Upper lobe of left lung (tissue), 4 donors: ENCODE measurements around the gene GMDS.

Source experiments
- EP300 ChIP-seq, 4 donors: sonication (generic); formaldehyde crosslinking; IDR thresholded peaks; one replicate each; pipeline ENCODE4 v1.5.1; 2017; ENCODE audit warnings: antibody characterized with exemption in 4 of 4, control low read depth in 2 of 4
- POLR2A ChIP-seq, 4 donors: fragments of 450-650 bp; IDR thresholded peaks; one replicate each; pipeline ENCODE4 v1.5.1; 2016 to 2017; ENCODE audit warnings: antibody characterized with exemption in 4 of 4, mild to moderate bottlenecking in 2 of 4
- POLR2AphosphoS5 ChIP-seq, 2 donors: sonication (generic); formaldehyde crosslinking; IDR thresholded peaks; one replicate each; pipeline ENCODE4 v1.5.1; 2017; ENCODE audit warnings: antibody characterized with exemption in 2 of 2
- TF ChIP-seq, protein P1 (sequence below), 6 experiments: fragments of 450-650 bp in 4 of 6; fragments of 200-600 bp in 2 of 6; sonication (generic) in 2 of 6; IDR thresholded peaks; one replicate each; pipeline ENCODE4 v1.5.1; 2016 to 2019; ENCODE audit warnings: antibody characterized with exemption in 6 of 6

DNA sequence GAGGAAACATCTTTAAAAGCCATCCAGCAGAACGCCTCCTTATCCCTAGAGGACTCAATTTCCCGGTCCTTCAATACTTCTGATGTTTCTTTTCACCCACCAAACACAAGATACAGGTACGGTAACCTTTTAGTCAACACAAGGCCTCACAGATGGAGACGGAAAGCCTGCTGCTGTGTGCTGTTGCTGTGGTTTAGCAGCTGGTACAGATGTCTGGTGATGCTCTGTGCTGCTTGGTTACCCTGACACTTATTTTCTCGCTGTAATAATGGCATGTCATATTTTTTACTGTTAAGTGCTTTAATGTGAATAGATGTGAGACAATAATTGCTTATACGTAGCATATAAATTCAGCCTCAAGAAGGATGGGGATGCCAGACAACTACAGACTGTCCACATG, 25.3 kb downstream of the GMDS start:
- no peak for TF ChIP-seq POLR2A (IDR thresholded peaks at IDR 0.05)
- no peak for TF ChIP-seq EP300 (IDR thresholded peaks at IDR 0.05)
- TF ChIP-seq, protein P1, sequence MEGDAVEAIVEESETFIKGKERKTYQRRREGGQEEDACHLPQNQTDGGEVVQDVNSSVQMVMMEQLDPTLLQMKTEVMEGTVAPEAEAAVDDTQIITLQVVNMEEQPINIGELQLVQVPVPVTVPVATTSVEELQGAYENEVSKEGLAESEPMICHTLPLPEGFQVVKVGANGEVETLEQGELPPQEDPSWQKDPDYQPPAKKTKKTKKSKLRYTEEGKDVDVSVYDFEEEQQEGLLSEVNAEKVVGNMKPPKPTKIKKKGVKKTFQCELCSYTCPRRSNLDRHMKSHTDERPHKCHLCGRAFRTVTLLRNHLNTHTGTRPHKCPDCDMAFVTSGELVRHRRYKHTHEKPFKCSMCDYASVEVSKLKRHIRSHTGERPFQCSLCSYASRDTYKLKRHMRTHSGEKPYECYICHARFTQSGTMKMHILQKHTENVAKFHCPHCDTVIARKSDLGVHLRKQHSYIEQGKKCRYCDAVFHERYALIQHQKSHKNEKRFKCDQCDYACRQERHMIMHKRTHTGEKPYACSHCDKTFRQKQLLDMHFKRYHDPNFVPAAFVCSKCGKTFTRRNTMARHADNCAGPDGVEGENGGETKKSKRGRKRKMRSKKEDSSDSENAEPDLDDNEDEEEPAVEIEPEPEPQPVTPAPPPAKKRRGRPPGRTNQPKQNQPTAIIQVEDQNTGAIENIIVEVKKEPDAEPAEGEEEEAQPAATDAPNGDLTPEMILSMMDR (IDR thresholded peaks at IDR 0.05) = no peak
- no peak for TF ChIP-seq POLR2AphosphoS5 (IDR thresholded peaks at IDR 0.05)
